HG03159 (cell line): Measurements from ENCODE around the gene DENND4A.
"Not testable (repeated sequence)": the region's sequence is repeated elsewhere in the genome, so short reads cannot be mapped to it uniquely, and the experiment has no call there.

Experiments used
- ATAC-seq: cut with Tn5 transposase; IDR thresholded peaks from one replicate; pipeline ENCODE4 v1.9.1; 2021; ENCODE audit warnings: mild to moderate bottlenecking, moderate library complexity; ENCODE audit not compliant: unreplicated experiment

Gene DENND4A

GRCh38 chr15:65819563-65819960, 27.5 kb upstream of the DENND4A start:
- ATAC-seq, result no peak

- peak; percentile 76 for ATAC-seq
Measured at GRCh38 chr15:65818927-65819562, 27.0 kb upstream of the DENND4A start.

GRCh38 chr15:65816441-65816840, 24.3 kb upstream of the DENND4A start:
- ATAC-seq, result no peak

- not testable (repeated sequence) for ATAC-seq
Measured at GRCh38 chr15:65816008-65816407, 23.9 kb upstream of the DENND4A start.

- not testable (repeated sequence) for ATAC-seq
Measured at GRCh38 chr15:65814271-65814670, 22.2 kb upstream of the DENND4A start.

- ATAC-seq, result no peak
Measured at GRCh38 chr15:65812916-65813315, 20.8 kb upstream of the DENND4A start.

- no peak for ATAC-seq
Measured at GRCh38 chr15:65812467-65812866, 20.4 kb upstream of the DENND4A start.

- no peak for ATAC-seq
Measured at GRCh38 chr15:65811835-65812234, 19.7 kb upstream of the DENND4A start.

GRCh38 chr15:65811011-65811733, 19.1 kb upstream of the DENND4A start:
- ATAC-seq, result not testable (repeated sequence)

GRCh38 chr15:65806397-65806796, 14.3 kb upstream of the DENND4A start:
- ATAC-seq, result no peak

GRCh38 chr15:65805019-65805745, 13.1 kb upstream of the DENND4A start:
- no peak for ATAC-seq

GRCh38 chr15:65804252-65804931, 12.3 kb upstream of the DENND4A start:
- no peak for ATAC-seq

GRCh38 chr15:65801229-65801805, 9.2 kb upstream of the DENND4A start:
- ATAC-seq, result no peak

- ATAC-seq, result no peak
Measured at GRCh38 chr15:65796610-65797078, 4.6 kb upstream of the DENND4A start.

GRCh38 chr15:65795663-65796216, 3.6 kb upstream of the DENND4A start:
- ATAC-seq, result no peak

- no peak for ATAC-seq
Measured at GRCh38 chr15:65793818-65794104, 1.7 kb upstream of the DENND4A start.

- ATAC-seq, result no peak
Measured at GRCh38 chr15:65792988-65793817, 1.1 kb upstream of the DENND4A start.

GRCh38 chr15:65791335-65792137, 557 bp downstream of the DENND4A start:
- no peak for ATAC-seq

GRCh38 chr15:65790694-65791334, 1.3 kb downstream of the DENND4A start:
- no peak for ATAC-seq
